ENCODE measurements around the gene HOMER2. TPM values are rescaled to one million over a fixed set of nuclear protein-coding genes. Genes with fewer than 3 reads are reported as not detected.
"Not testable (repeated sequence)": the region's sequence is repeated elsewhere in the genome, so short reads cannot be mapped to it uniquely, and the experiment has no call there.

HOMER2 gene
- total RNA-seq, result 10 to 100 TPM; 30.9 to 59.0 (median 39.4) TPM

GRCh38 chr15:82952158-82953081 is at the start of gene HOMER2:
Gene HOMER2, minus strand, starts transcription at chr15:82952720. Its CDS starts 185 bp downstream, at chr15:82952535.
- Histone ChIP-seq H3K27ac (peak within 1 kb of the TSS; percentile 51 to 77 (median 70)), H3K27me3 (peaks cover 0 to 30% (median 0%) of the 10 kb centered on the region in 4 donors), H3K4me1 (peaks cover 4 to 21% (median 11%) of the 10 kb centered on the region in 3 donors), H3K9me3 (no peaks in the 10 kb centered on the region), H3K4me3 (peak within 1 kb of the TSS; percentile 50 to 86 (median 66)), H3K36me3 (no peaks in the 10 kb centered on the region)
- TF ChIP-seq CTCF (IDR thresholded peaks at IDR 0.05) (peak in 2 of 6 experiments; percentile 5 to 20), POLR2A (IDR thresholded peaks at IDR 0.05) (no peak)
- intact Hi-C loops (cut with DNase I), result no loop called here
- DNase-seq, result no peak
- WGBS, 2 donors, result 0 to 1% methylated on average over 15 to 54 of the region's 119 CpGs

GRCh38 chr15:83000672-83001031 is 48.1 kb upstream of the HOMER2 start:
- intact Hi-C loops (cut with DNase I), result loop anchor here (5.0 kb wide), 1 partner anchor 148 kb away; no protein-coding TSS in a partner anchor
- H3K36me3 ChIP-seq, result peaks cover 0 to 23% (median 0%) of the 10 kb centered on the region in 3 donors
- 63 to 100% methylated on average over 1 to 2 of the region's 3 CpGs for WGBS, 2 donors
- H3K27me3 ChIP-seq, H3K4me3 ChIP-seq, H3K9me3 ChIP-seq, H3K27ac ChIP-seq, DNase-seq, H3K4me1 ChIP-seq: not testable (repeated sequence)

GRCh38 chr15:82999905-83000671 is 47.6 kb upstream of the HOMER2 start:
- Histone ChIP-seq H3K4me3 (peak overlapping the region in 3 of 4 donors; percentile 15 to 59 (median 26)), H3K27ac (no peak overlapping the region)
- DNase-seq, result no peak

GRCh38 chr15:82999426-82999825 is 46.9 kb upstream of the HOMER2 start:
- H3K27me3 ChIP-seq, result no peaks in the 10 kb centered on the region
- DNase-seq, result no peak
- peaks cover 0 to 6% (median 5%) of the 10 kb centered on the region in 3 donors for H3K4me1 ChIP-seq
- no peak overlapping the region for H3K27ac ChIP-seq
- peaks cover 0 to 11% (median 0%) of the 10 kb centered on the region in 3 donors for H3K36me3 ChIP-seq
- no peak overlapping the region for H3K4me3 ChIP-seq
- 68 to 85% methylated on average over 4 to 6 of the region's 6 CpGs for WGBS, 2 donors
- intact Hi-C loops (cut with DNase I), result no loop called here
- TF ChIP-seq CTCF (IDR thresholded peaks at IDR 0.05), result no peak
- TF ChIP-seq POLR2A (IDR thresholded peaks at IDR 0.05), result no peak
- H3K9me3 ChIP-seq, result no peaks in the 10 kb centered on the region

More at GRCh38 chr15:82999905-83000671, 47.6 kb upstream of the HOMER2 start:
- TF ChIP-seq CTCF (IDR thresholded peaks at IDR 0.05) (peak; percentile 12 to 73 (median 50)), POLR2A (IDR thresholded peaks at IDR 0.05) (no peak)
- no peaks in the 10 kb centered on the region for H3K27me3 ChIP-seq
- peaks cover 0 to 6% (median 5%) of the 10 kb centered on the region in 3 donors for H3K4me1 ChIP-seq
- intact Hi-C loops (cut with DNase I), result loop anchor here (5.0 kb wide), 1 partner anchor 148 kb away; no protein-coding TSS in a partner anchor
- 1 to 11% methylated on average over 6 of the region's 6 CpGs for WGBS, 2 donors
- H3K9me3 ChIP-seq, result no peaks in the 10 kb centered on the region
- H3K36me3 ChIP-seq, result peaks cover 0 to 18% (median 0%) of the 10 kb centered on the region in 3 donors

- WGBS, 2 donors, result 36 to 47% methylated on average over 3 of the region's 3 CpGs
- intact Hi-C loops (cut with DNase I), result no loop called here
- H3K4me1 ChIP-seq, result peaks cover 0 to 6% (median 5%) of the 10 kb centered on the region in 3 donors
- no peak for DNase-seq
- H3K27me3 ChIP-seq, result no peaks in the 10 kb centered on the region
- peaks cover 0 to 17% (median 0%) of the 10 kb centered on the region in 3 donors for H3K36me3 ChIP-seq
- H3K27ac ChIP-seq, result no peak overlapping the region
- no peak for TF ChIP-seq CTCF (IDR thresholded peaks at IDR 0.05)
- no peak for TF ChIP-seq POLR2A (IDR thresholded peaks at IDR 0.05)
- no peaks in the 10 kb centered on the region for H3K9me3 ChIP-seq
- no peak overlapping the region for H3K4me3 ChIP-seq
These were observed 43.4 kb upstream of the HOMER2 start for GRCh38 chr15:82995938-82996337.

Measured in esophagus squamous epithelium (tissue), 5 donors.